Ammon's horn (tissue), 1 donor: ENCODE results near the gene LHX8.
"Not testable (repeated sequence)": the region's sequence is repeated elsewhere in the genome, so short reads cannot be mapped to it uniquely, and the experiment has no call there.

Experiments
- DNase-seq: peaks from one replicate; pipeline ENCODE4 v3.0.0-alpha.2; 2016; ENCODE audit warnings: low spot score

The LHX8 gene

GRCh38 chr1:75132812-75133619, 1.2 kb upstream of the LHX8 start:
- DNase-seq, result no peak

GRCh38 chr1:75134647-75135572, 722 bp downstream of the LHX8 start:
- no peak for DNase-seq

GRCh38 chr1:75135573-75136194, 1.5 kb downstream of the LHX8 start:
- DNase-seq, result no peak

- DNase-seq, result no peak
Observed at GRCh38 chr1:75136195-75136815, 2.1 kb downstream of the LHX8 start.

- DNase-seq, result no peak
Observed at GRCh38 chr1:75136921-75137641, 2.9 kb downstream of the LHX8 start.

- DNase-seq, result no peak
Observed at GRCh38 chr1:75152092-75152491, 17.9 kb downstream of the LHX8 start.

GRCh38 chr1:75159154-75159553, 25.0 kb downstream of the LHX8 start:
- no peak for DNase-seq

- no peak for DNase-seq
Observed at GRCh38 chr1:75165264-75165663, 31.1 kb downstream of the LHX8 start.

GRCh38 chr1:75166821-75167220, 32.6 kb downstream of the LHX8 start:
- no peak for DNase-seq

- no peak for DNase-seq
Observed at GRCh38 chr1:75170011-75170410, 35.8 kb downstream of the LHX8 start.

- no peak for DNase-seq
Observed at GRCh38 chr1:75170981-75171380, 36.8 kb downstream of the LHX8 start.

- DNase-seq, result no peak
Observed at GRCh38 chr1:75171876-75172275, 37.7 kb downstream of the LHX8 start.

- DNase-seq, result no peak
Observed at GRCh38 chr1:75172556-75172955, 38.4 kb downstream of the LHX8 start.

GRCh38 chr1:75174031-75174760, 40.0 kb downstream of the LHX8 start:
- no peak for DNase-seq

- not testable (repeated sequence) for DNase-seq
Observed at GRCh38 chr1:75181214-75181955, 47.2 kb downstream of the LHX8 start.

- no peak for DNase-seq
Observed at GRCh38 chr1:75188892-75189291, 54.7 kb downstream of the LHX8 start.

GRCh38 chr1:75198163-75198562, 64.0 kb downstream of the LHX8 start:
- no peak for DNase-seq

- DNase-seq, result no peak
Observed at GRCh38 chr1:75198761-75199160, 64.6 kb downstream of the LHX8 start.

- DNase-seq, result no peak
Observed at GRCh38 chr1:75202751-75203150, 68.6 kb downstream of the LHX8 start.
